CD14-positive monocyte (primary cell): ENCODE measurements around the gene DCUN1D4. TPM values are rescaled to one million over a fixed set of nuclear protein-coding genes. Genes with fewer than 3 reads are reported as not detected.

ENCODE experiments used
- DNase-seq, 3 donors: peaks; one replicate each; pipeline ENCODE4 v3.0.0-alpha.2; 2011 to 2022
- H2AFZ ChIP-seq: 2 replicates; pipeline ENCODE4 v1.6.0; 2012; ENCODE audit warnings: mild to moderate bottlenecking, low read depth, low read length, inconsistent platforms; ENCODE audit not compliant: insufficient read depth, poor library complexity, severe bottlenecking
- H3K27ac ChIP-seq, 2 donors: 1 replicate in 1 of 2; 2 replicates in 1 of 2; pipeline ENCODE4 v1.5.1; 2012 to 2013; ENCODE audit warnings: low read length in 2 of 2, control low read depth in 1 of 2, inconsistent platforms in 1 of 2, low read depth in 1 of 2, mild to moderate bottlenecking in 1 of 2
- H3K27me3 ChIP-seq, 2 donors: one replicate each; pipeline versions ENCODE4 v1.6.0 to v1.6.1; 2011 to 2013; ENCODE audit warnings: low read length in 2 of 2; ENCODE audit not compliant: control insufficient read depth in 2 of 2, insufficient read depth in 2 of 2
- H3K36me3 ChIP-seq, 2 donors: replicated peaks in 1 of 2; 1 replicate in 1 of 2; 2 replicates in 1 of 2; pipeline versions ENCODE4 v1.5.1 to v1.6.1; 2012 to 2013; ENCODE audit warnings: low read length in 2 of 2, control low read depth in 1 of 2, inconsistent platforms in 1 of 2, mild to moderate bottlenecking in 1 of 2; ENCODE audit not compliant: insufficient read depth in 2 of 2, control insufficient read depth in 1 of 2
- H3K4me1 ChIP-seq, 2 donors: 1 replicate in 1 of 2; 2 replicates in 1 of 2; pipeline versions ENCODE4 v1.5.1 to v1.6.1; 2012 to 2013; ENCODE audit warnings: low read length in 2 of 2, control low read depth in 1 of 2, inconsistent platforms in 1 of 2, mild to moderate bottlenecking in 1 of 2, moderate library complexity in 1 of 2; ENCODE audit not compliant: insufficient read depth in 2 of 2, control insufficient read depth in 1 of 2
- H3K4me2 ChIP-seq: replicated peaks from 2 replicates; pipeline ENCODE3; 2012; ENCODE audit warnings: low read length, moderate library complexity, mild to moderate bottlenecking; ENCODE audit not compliant: poor library complexity, severe bottlenecking; ENCODE audit errors: extremely low read depth
- H3K4me3 ChIP-seq, 3 experiments: fragments of 200-600 bp in 1 of 3; sonication (generic) in 1 of 3; replicated peaks in 1 of 3; 1 replicate in 2 of 3; 2 replicates in 1 of 3; pipeline ENCODE4 v1.5.1; 2011 to 2013; ENCODE audit warnings: low read length in 3 of 3, mild to moderate bottlenecking in 3 of 3, control low read depth in 2 of 3, low read depth in 2 of 3, inconsistent platforms in 1 of 3, moderate library complexity in 1 of 3
- H3K79me2 ChIP-seq: 2 replicates; pipeline ENCODE4 v1.6.0; 2012; ENCODE audit warnings: mild to moderate bottlenecking, control low read depth, inconsistent platforms, low read length, moderate library complexity; ENCODE audit not compliant: insufficient read depth
- H3K9ac ChIP-seq: 2 replicates; pipeline ENCODE4 v1.6.0; 2017; ENCODE audit warnings: low read length, mild to moderate bottlenecking; ENCODE audit not compliant: insufficient read depth, poor library complexity, severe bottlenecking
- H3K9me3 ChIP-seq, 2 donors: replicated peaks in 1 of 2; 1 replicate in 1 of 2; 2 replicates in 1 of 2; pipeline versions ENCODE4 v1.5.1 to v1.6.1; 2012 to 2013; ENCODE audit warnings: low read length in 2 of 2, control low read depth in 1 of 2; ENCODE audit not compliant: control insufficient read depth in 1 of 2, insufficient read depth in 1 of 2
- H4K20me1 ChIP-seq: 2 replicates; pipeline ENCODE4 v1.6.0; 2012; ENCODE audit warnings: mild to moderate bottlenecking, low read length, control low read depth, moderate library complexity; ENCODE audit not compliant: insufficient read depth
- H3K27ac Mint-ChIP-seq, 7 donors: one replicate each; pipeline ENCODE4 v1.8.0; 2020; ENCODE audit warnings: mild to moderate bottlenecking in 7 of 7, mixed read lengths in 7 of 7, moderate library complexity in 6 of 7, inconsistent platforms in 2 of 7
- H3K27me3 Mint-ChIP-seq, 3 donors: one replicate each; pipeline ENCODE4 v1.8.0; 2021 to 2022; ENCODE audit warnings: low read depth in 3 of 3, mild to moderate bottlenecking in 3 of 3, mixed read lengths in 3 of 3, moderate library complexity in 3 of 3, inconsistent platforms in 1 of 3
- H3K36me3 Mint-ChIP-seq, 2 donors: one replicate each; pipeline ENCODE4 v1.8.0; 2020; ENCODE audit warnings: mixed read lengths in 2 of 2, inconsistent platforms in 1 of 2, mild to moderate bottlenecking in 1 of 2
- H3K4me1 Mint-ChIP-seq: one replicate; pipeline ENCODE4 v1.8.0; 2020; ENCODE audit warnings: mild to moderate bottlenecking, mixed read lengths
- H3K4me3 Mint-ChIP-seq, 2 donors: one replicate each; pipeline ENCODE4 v1.8.0; 2020; ENCODE audit warnings: mild to moderate bottlenecking in 2 of 2, mixed read lengths in 2 of 2, moderate library complexity in 1 of 2
- H3K9me3 Mint-ChIP-seq, 7 donors: one replicate each; pipeline ENCODE4 v1.8.0; 2020 to 2022; ENCODE audit warnings: mixed read lengths in 7 of 7, mild to moderate bottlenecking in 6 of 7, moderate library complexity in 6 of 7, inconsistent platforms in 2 of 7
- CTCF ChIP-seq: fragments of 200-600 bp; IDR thresholded peaks from one replicate; pipeline ENCODE4 v1.8.0; 2022; ENCODE audit warnings: antibody characterized with exemption, mild to moderate bottlenecking
- WGBS: methylation state at CpG from one replicate; pipeline ENCODE4 v1.1.5; 2013; ENCODE audit warnings: missing lambda C conversion rate; ENCODE audit not compliant: insufficient coverage; 5-methylcytosine and 5-hydroxymethylcytosine counted together
- intact Hi-C, 2 donors: fragments of 100-400 bp; cut with micrococcal nuclease; formaldehyde crosslinking; loops; one replicate each; pipeline versions ENCODE4 v1.15.0 to v1.15.1; 2023
- polyA plus RNA-seq, 3 donors: library from polyadenylated mRNA; depleted of rRNA in 1 of 3; unstranded in 2 of 3; stranded (reverse) in 1 of 3; fragments of 300-500 nt in 2 of 3; fragments of >200 nt in 1 of 3; fragmentation: Illumina TruSeq in 2 of 3; gene quantifications; 1 replicate in 2 of 3; 2 replicates in 1 of 3; pipeline ENCODE4 v1.2.3, GENCODE V29; 2012 to 2021

Gene DCUN1D4
- polyA plus RNA-seq, 3 donors = 4.7 to 15.2 (median 6.9) TPM

- no peaks in the 10 kb centered on the region for H3K4me1 Mint-ChIP-seq
- no peak for TF ChIP-seq CTCF
- Histone ChIP-seq H3K79me2 (no peaks in the 10 kb centered on the region), H4K20me1 (no peaks in the 10 kb centered on the region), H3K4me2 (no peak overlapping the region), H3K27me3 (no peaks in the 10 kb centered on the region), H3K4me1 (no peaks in the 10 kb centered on the region), H2AFZ (no peak overlapping the region), H3K4me3 (no peak overlapping the region), H3K27ac (no peak overlapping the region), H3K9ac (no peak overlapping the region), H3K9me3 (no peaks in the 10 kb centered on the region), H3K36me3 (no peaks in the 10 kb centered on the region)
- no peak overlapping the region for H3K4me3 Mint-ChIP-seq
- H3K36me3 Mint-ChIP-seq = no peaks in the 10 kb centered on the region
- no peak for DNase-seq
- H3K27ac Mint-ChIP-seq = no peak overlapping the region
- intact Hi-C loops = no loop called here
- 100% methylated on average over 1 of the region's 4 CpGs for WGBS
- peaks cover 2 to 7% (median 4%) of the 10 kb centered on the region in 7 donors for H3K9me3 Mint-ChIP-seq
- H3K27me3 Mint-ChIP-seq = peaks cover 0 to 5% (median 2%) of the 10 kb centered on the region in 3 donors
These were observed 117.5 kb downstream of the DCUN1D4 start for GRCh38 chr4:51960486-51960885.

GRCh38 chr4:51963841-51964517 is 121.0 kb downstream of the DCUN1D4 start:
- Mint-ChIP-seq H3K27ac (no peak overlapping the region), H3K4me3 (no peak overlapping the region), H3K36me3 (no peaks in the 10 kb centered on the region), H3K4me1 (no peaks in the 10 kb centered on the region), H3K9me3 (peaks cover 0 to 6% (median 2%) of the 10 kb centered on the region in 7 donors), H3K27me3 (peaks cover 0 to 7% (median 2%) of the 10 kb centered on the region in 3 donors)
- no peak for DNase-seq
- Histone ChIP-seq H3K9ac (no peak overlapping the region), H3K4me1 (no peaks in the 10 kb centered on the region), H3K27me3 (no peaks in the 10 kb centered on the region), H3K79me2 (no peaks in the 10 kb centered on the region), H4K20me1 (no peaks in the 10 kb centered on the region), H2AFZ (no peak overlapping the region), H3K9me3 (no peaks in the 10 kb centered on the region), H3K36me3 (no peaks in the 10 kb centered on the region), H3K4me2 (no peak overlapping the region), H3K4me3 (no peak overlapping the region), H3K27ac (no peak overlapping the region)
- WGBS = no CpG with 5 or more reads among the region's 4 CpGs
- TF ChIP-seq CTCF = no peak
- intact Hi-C loops = no loop called here
